ENCODE results near the gene MFAP4.

Gene MFAP4, protein sequence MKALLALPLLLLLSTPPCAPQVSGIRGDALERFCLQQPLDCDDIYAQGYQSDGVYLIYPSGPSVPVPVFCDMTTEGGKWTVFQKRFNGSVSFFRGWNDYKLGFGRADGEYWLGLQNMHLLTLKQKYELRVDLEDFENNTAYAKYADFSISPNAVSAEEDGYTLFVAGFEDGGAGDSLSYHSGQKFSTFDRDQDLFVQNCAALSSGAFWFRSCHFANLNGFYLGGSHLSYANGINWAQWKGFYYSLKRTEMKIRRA

DNA sequence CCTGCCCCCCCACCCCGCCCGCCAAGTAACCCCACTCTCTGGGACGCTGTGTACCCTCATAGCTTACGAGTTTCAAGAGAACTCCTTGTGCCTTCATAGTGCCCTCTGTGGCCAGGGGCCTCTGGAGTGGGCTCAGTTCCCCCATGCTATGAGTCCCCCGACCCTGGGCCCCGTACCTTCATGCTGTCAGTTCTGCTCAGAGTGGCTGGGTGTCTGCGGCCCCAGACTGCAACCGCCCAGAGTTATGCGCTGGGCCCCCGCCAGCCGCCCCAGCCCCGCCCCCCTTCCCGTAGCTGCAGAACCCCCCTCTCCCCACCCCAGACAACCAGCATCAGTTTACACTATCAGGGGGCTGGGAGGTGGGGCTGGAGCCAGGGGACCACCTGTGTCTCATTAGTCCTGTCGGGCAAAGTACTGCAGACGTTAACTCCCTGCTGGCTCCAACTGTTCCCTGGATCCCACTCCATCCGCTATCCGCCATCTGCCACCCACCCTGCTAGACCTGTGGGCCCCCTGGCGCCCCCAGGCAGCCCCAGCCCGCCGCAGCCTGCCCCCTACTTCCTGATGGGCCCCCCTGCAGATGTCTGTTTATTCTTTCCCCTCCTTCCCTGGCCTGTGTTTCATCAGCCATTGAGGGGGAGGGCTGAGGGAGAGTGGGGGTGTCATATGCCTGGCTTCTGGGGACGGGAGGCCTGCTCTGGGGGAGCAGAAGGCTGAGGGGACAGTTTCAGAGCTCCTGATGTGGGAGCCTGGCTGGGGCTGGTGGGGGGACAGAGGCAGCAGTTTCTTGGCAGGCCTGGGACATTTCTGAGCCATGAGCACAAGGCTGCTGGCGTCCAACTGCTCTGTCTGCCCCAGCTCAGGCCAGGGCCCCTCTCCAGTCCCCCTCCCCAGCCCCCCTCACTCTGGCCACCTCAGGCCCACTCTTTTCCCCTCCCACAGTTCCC is at the start of gene MFAP4:
Gene MFAP4 (minus strand): TSS at position 217 of the 947 bp plus-strand sequence. CDS start 35 bp downstream, at position 182.
- peak; percentile 95 to 97 for DNase-seq

DNA sequence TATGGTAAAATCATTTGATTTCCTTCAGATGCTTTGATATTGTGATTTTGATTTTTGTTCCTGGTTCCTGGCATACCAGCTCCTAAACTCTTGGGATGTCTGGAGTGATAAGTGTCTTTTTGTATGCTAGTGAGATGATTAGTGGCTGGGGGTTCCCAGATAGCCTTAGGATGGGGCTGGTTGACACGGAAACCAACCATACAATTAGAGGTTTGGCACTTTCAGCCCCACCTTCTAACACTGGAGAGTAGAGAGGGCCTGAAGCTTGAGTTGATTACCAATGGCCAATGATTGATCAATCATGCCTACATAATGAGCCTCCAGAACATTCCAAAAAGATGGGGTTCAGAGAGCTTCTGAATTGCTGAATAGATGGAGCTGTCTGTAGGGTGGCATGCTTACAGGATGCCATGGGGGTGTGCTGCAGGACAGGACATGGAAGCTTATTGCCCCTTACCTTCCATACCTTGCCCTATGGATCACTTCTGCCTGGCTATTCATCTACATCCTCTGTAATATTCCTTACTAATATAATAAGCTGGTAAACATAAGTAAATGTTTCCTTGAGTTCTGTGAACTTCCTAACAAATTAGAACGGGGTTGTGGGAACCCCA is 46.8 kb upstream of the MFAP4 start:
- no peak for DNase-seq

DNA sequence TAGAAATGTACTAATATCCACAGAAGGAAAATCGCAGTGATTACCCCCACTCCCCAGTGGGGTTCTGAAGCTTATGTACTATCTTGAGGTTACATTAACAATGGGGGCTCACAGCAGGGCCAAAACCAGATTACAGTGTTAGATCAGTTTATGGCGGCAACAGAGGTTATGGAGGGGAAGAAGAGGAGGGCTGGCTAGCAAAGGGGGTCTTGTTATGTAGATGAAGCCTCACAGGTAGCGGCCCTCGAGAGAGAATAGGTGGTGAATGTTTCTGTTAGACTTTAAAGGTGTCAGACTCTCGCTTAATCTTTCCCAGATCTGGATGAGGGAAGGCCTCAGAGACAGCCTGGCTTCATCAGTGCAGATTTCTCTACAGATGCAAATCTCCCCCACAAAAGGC is 46.3 kb upstream of the MFAP4 start:
- DNase-seq = no peak

DNA sequence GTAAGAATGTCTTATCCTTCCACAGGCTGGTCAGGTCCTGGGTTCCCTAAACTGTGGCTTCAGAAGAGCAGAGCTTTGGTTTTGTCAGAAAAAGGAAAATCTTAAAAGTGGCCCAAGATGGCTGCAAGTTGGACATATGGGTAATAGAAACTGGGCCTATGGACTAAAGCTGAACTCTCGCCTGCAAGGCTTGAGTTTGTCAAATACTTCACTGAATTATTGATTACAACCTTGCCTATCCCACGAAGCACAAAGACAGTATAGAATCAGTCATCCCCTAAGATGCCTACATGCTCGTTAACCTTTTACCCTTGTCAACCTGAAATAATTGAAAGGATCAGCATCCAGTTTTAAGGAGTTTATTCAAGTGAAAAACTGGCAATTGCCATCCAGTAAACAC is 44.7 kb upstream of the MFAP4 start:
- DNase-seq = no peak

DNA sequence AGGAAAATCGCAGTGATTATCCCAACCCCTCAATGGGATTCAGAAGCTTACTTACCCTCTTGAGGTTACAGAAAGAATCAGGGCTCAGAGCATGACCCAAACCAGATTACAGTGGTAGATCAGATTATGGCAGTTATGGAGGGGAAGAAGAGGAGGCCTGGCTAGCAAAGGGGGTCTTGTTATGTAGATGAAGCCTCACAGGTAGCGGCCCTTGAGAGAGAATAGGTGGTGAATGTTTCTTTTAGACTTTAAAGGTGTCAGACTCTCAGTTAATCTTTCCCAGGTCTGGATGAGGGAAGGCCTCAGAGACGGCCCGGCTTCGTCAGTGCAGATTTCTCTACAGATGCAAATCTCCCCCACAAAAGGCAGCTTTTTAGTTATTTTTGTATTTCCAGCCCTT is 39.6 kb upstream of the MFAP4 start:
- no peak for DNase-seq

DNA sequence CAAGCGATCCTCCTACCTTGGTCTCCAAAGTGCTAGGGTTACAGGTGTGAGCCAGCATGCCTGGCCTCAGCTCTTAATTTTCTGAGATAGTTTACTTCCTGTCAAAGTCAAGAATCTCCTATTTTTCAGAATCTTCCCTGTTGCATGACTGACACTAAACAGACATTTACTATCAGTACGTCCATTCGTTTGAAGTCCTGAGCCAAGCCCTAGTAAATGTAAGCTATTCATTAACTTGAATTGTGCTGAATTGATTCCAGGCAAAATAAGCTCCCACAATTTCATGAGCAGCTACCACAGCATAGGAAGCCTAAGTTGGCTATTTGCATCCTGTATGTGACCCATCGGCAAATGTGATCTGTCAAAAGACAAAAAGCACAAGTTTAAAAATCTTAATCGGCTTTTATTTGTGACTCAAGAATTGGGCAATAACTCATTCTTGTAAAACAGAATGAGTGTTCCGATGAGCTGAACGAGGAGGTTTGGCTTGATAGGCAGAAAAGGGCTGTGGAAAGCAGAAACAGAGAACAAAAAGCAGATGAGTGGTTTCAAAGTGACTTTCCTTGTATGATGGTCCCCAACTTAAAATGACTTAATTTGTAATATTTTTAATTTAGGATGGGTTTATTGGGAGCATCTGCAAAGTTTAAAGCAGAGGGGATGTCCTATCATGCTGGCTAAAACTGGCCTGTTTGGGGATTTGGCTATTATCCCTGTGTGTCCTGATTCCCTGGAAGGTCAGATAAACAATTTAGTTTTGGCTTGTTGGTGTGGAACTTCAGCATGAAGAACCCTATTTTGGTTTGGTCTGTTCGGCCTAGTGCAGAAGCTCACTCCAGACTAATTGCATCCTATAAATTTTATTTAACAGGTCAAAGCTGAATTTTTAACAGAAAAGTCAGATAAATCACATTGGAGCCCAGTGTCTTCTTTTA is 38.2 kb upstream of the MFAP4 start:
- no peak for DNase-seq

DNA sequence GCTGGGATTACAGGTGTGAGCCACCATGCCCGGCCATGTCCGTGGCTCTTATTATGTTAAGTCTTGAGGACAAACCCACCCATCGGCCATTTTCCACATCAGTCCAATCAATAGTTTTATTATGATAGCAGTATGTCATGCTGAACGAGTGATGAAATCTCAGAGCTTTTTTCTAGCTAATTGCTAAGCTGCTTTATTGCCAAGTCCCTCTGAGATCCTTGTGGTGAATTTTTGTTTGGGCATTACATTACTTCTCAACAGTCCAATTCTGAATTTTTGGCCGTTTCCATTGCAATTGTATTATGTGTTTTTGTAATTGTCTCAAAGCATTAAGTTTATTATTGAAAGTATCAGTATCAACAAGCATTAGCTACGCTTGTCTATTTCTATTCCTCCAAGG is 34.9 kb upstream of the MFAP4 start:
- DNase-seq = no peak

DNA sequence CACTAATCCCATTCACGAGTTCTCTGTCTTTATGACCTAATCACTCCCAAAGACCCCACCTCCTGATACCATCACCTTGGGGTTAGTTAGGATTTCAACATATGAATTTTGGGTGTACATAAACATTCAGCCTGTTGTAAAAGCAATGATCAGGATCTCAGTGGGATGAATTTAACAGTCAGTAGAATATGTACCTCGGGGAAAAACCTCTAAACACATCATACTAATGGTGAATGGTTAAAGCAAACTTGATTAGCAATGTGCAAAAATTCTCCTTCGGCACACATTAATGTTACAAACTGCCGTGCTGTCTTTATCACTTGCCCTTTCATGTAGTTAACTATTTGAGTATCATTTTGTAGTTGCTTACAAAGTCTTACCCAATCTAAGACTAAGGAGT is 34.2 kb upstream of the MFAP4 start:
- no peak for DNase-seq

DNA sequence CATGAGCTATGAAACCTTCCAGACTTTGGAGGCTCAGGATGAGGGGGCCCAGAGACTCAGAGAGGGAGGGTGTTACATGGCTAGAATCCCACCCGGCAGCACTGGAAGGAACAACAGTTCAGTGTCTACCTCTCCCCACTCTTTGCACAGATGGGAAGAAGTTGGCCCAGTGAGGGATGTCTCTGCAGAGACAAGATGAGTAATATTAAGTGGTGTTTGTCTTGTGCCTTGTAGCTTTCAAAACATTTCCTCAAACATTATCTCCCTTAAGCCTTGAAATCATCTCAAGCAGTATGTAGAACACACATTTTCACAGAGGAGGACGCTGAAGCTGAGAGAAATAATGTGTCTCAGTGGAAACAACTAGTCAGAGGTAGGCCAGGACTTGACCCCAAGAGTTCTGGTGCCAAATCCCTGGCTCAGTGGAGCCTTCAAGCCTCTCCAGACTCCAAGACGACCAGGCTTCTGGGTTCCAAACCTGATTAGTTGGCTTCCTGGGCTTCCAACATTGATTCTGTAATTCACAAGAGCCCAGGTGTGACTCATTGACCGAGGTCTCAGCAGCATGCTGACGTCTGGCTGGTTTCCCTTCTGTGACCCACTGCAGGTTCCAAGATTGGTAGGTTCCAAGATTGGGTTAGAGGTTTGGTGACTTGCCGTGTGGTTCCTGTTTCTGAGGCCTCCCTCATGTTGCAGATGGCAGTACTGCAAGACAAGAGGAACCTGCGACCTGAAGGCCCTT is 31.4 kb upstream of the MFAP4 start:
- peak in 1 of 2 experiments; percentile 19 for DNase-seq

DNA sequence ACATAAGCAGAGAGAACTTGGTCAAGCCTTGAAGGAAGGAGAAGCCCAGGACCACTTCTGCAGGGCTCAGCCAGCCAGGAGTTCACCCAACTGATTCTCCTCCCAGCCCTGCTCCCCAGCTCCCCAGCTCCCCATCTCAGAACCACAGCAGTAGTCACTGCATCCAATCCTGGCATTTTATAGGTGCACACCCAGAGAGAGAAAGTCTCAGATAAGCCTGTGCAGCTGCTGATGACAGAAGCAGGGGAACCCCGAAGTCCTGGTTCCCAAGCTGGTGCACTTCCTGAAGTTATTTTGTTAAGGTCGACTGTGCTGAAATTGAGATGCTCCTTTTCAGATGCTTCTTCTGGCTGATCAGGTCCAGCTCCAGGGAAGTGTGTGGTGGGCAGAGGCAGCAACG is 30.6 kb upstream of the MFAP4 start:
- DNase-seq = no peak

DNA sequence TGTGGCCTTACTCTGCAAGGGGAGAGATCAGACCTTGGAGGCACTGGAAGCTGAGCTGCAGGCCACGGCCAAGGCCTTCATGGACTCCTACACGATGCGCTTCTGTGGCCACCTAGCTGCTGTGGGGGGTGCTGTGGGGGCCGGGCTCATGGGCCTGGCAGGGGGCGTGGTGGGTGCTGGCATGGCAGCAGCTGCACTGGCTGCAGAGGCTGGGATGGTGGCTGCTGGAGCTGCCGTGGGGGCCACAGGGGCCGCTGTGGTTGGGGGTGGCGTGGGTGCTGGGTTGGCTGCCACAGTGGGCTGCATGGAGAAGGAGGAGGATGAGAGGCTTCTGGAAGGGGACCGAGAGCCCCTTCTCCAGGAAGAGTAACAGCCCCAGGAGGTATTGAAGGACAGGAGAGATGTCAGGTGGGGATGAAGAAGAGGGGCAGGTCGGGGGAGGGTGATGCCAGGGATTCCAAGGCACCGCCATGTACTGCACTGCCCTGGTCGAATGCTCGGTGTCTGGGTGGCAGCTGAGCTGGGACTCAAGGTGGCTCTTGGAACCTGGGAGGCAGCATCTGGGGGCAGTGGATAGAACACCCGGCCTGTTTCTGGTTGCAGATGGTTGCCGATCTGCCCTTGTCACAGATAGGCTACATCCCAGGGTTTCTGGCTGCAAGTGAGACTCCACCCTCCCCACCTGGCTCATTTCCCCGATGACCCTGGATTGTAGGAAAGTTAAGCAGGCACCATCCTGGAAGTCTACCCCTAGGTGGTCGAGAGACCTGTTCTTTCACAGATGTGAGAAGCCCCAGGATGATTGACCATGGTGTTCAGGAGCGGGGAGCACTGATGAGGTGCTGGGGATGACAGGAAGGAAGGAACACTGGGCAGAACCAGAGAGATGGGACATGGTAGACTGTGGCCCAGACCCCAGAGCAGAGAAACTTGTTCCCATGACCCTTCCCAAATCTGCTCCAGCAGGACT is 29.1 kb upstream of the MFAP4 start:
- DNase-seq = no peak

DNA sequence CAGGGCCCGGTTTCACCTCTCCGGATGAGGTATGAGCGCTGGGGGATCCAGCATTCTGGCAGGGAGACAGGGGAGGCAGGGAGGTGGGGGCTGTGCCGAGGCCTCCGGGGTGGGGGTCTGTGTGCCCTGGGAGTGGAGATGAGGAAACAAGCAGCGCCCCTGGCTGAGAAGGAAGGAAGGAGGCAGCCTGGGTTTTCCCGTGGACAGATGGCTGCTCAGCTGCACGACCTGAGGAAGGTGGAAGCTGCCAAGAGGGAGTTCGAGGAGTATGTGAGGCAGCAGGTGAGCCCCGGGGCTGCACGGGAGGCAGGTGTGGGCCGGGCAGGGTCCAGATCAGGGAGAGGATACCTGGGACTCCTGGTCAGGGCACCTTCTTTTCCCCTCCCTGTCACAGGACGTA is 28.3 kb upstream of the MFAP4 start:
- no peak for DNase-seq

DNA sequence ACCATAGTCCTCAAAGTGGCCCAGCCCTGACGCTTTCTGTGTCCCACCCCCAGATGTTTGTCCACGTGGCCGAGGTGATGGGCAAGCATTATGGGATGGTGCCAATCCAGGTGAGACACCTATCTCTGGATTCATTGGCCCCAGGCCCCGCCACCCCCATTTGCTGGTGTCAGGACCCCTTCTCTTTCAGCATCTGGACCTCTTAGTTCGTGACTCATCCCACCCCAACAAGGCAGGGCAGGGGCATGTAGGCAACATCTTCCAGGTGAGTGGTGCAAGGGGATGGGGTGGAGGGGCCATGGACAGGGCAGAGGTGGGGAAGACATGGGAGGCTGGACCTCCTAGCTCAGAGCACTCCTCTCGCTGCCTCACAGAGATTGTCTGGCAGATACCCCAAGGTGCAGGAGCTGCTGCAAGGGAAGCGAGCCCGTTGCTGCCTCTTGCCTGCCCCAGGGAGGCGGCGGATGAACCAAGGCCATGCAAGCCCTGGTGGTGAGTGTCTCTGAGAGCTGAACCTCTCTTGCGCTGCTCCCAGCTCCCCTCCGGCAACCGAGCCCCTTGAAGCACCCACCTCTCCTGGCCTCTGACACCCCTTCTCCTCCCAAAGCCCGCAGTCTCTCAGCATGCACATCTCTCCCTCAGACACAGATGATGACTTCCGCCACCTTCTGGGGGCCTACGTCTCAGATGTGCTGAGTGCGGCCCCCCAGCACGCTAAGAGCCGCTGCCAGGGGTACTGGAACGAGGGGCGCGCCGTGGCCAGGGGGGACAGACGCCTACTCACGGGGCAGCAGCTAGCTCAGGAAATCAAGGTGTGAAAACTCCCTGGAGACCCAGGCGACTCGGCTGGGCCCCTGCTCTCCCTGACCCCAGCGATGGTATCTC is 27.6 kb upstream of the MFAP4 start:
- DNase-seq = no peak

DNA sequence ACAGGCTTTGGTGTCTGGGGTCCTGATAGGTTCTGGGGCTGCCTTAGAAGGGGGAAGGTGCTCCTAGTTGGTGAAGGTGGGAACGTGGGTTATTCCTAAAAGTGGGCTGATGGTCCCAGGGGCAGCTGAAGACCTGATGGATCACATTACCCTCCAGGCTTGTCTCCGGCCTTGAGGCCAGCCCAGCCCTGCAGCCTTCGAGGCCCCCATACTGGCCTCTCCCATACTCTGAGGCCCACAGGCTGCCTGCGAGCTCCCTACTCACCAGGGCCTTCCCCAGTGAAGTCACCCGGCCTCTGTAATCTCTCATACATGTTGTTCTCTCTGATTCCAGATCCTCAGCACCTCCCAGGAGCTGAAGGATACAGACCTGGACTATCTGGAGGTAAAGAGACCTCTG is 26.8 kb upstream of the MFAP4 start:
- DNase-seq = no peak

DNA sequence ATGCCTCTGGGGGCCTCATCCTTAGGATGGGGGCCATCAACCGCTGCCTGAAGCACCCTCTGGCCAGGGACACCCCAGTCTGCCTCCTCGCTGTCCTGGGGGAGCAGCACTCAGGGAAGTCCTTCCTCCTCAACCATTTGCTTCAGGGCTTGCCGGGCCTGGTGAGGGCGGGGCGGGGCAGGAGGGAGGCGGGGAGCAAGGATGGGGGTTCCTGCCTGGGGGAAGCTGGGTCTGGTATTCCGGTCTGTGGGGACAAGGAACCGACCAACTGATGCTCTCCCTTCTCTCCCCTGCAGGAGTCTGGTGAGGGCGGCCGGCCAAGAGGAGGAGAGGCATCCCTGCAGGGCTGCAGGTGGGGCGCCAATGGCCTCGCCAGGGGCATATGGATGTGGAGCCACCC is 26.0 kb upstream of the MFAP4 start:
- DNase-seq = no peak

DNA sequence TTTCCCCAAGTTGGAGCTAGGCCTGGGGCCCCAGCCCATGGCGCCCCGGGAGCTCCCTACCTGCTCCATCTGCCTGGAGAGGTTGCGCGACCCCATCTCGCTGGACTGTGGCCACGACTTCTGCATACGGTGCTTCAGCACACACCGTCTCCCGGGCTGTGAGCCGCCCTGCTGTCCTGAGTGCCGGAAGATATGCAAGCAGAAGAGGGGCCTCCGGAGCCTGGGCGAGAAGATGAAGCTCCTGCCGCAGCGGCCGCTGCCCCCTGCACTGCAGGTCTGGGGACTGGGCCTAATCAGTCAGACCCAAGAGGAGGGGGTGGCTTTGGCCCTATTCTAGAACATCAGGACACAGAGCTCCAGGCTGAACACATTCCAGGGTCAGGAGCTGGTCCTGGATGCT is 25.5 kb upstream of the MFAP4 start:
- no peak for DNase-seq

DNA sequence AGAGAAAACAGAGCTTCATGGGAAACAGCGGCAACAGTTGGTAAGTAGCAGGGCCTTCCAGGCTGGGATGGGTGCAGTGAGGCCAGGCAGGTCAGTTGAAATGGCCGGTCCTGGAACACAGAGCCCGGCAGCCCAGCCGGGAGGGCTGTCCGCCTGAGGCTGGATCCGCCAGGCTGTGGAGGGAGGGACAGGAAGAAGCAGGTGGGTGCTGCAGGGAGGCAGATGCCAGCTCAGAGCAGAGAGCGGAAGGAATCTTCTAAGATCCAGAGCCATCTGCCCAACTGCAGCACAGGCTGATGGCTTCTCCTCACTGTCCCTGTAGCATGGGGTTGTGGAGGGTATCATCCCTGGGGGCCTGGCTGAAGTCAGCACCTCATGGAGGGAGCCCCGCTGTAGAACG is 24.6 kb upstream of the MFAP4 start:
- peak in 1 of 2 experiments; percentile 56 for DNase-seq

DNA sequence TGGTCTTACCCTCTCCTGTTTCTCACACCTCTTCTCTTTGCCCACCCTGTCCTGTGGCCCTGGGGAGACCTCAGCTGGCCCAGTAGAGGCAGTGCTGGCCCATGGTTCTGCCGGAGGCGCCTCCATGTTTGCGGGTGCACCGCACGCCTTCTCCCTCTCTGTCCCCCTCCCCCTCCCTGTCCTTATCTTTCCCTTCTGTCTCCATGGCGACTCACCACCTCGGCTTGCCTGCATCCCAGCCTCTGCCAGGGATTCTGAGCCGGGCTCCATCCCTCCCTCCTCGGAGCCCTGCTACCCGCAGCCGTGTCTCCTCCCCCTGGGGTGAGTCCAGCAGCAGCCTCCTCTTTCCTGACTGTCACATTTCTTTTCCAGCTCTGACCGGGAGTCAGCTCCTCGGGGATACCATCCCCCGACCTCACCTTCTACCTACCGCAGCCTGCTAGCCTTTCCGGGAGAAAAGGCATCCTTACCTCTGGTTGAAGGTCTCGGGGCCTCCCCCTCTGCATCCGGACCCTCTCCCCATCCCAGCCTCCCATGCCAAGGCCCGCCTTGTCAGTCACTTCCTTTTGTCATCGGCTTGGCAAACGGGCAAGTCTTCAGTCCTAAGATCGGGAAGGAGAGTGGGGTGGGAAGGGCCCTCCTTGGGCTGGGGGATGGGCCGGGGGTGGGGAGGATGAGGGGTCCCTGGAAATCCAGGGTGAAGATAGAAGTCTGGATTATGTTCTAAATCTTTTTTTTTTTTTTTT is 24.1 kb upstream of the MFAP4 start, which contains the start of gene RNF112:
Gene RNF112 (plus strand): TSS at position 358 of the 746 bp plus-strand sequence. CDS start 177 bp downstream, at position 535.
- DNase-seq = peak in 1 of 2 experiments; percentile 54

DNA sequence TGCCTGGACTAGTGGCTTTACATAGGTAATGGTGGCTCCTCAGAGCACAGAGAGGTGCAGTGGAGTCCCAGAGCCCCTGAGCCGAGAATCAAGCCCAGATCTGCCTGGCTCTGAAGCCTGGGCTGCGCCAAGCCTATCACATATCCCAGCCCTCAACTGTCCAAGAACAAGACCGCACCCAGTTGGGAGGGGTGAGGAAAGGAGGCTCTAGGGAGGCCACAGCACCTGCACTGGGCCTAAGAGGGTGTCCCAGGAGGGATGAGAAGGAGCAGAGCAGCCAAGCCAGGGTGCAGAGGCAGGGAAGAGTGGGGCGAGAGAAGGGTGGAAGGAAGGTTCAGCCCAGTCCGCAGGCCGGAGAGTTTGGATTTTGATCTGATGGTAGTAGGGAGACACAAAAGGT is 23.1 kb upstream of the MFAP4 start:
- no peak for DNase-seq
